ENCODE measurements around the gene PRPF31. TPM values are rescaled to one million over a fixed set of nuclear protein-coding genes. Genes with fewer than 3 reads are reported as not detected.

Gene PRPF31
- total and polyA plus RNA-seq, 5 donors, result 41.9 to 52.1 (median 43.0) TPM

DNA sequence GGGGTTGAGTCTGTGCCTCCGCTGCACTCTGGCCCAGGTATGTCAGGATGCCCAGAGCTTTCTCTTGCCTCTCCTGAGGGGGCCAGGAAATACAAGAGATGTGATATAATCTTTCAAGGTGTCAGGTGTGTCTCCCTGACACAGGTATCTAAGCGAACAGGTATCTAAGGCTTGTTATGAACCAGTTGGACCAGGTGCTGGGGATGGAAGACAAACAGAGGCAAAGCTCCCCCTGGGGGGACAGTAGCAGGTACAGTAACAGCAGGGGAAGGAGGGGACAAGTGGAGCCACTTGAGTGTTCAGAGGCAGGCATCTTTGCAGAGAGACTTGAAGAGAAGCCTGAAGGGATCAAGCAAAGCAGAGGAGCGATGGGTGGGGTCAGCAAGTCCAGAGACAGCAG, 41.4 kb downstream of the PRPF31 start:
- intact Hi-C loops (cut with DNase I), result no loop called here
- Histone ChIP-seq H3K27me3 (ENCODE audit: control insufficient read depth, insufficient read depth) (no peaks in the 10 kb centered on the region), H3K27ac (ENCODE audit: low read length) (no peak overlapping the region), H3K4me1 (ENCODE audit: control insufficient read depth, insufficient read depth, low read length) (peaks cover 8% of the 10 kb centered on the region), H3K9me3 (ENCODE audit: control insufficient read depth, low read length) (no peaks in the 10 kb centered on the region), H3K4me3 (ENCODE audit: low read length) (no peak overlapping the region)
- 94% methylated on average over 3 of the region's 3 CpGs for WGBS
- ATAC-seq, result no peak
- DNase-seq, result peak in 1 of 3 donors; percentile 7

DNA sequence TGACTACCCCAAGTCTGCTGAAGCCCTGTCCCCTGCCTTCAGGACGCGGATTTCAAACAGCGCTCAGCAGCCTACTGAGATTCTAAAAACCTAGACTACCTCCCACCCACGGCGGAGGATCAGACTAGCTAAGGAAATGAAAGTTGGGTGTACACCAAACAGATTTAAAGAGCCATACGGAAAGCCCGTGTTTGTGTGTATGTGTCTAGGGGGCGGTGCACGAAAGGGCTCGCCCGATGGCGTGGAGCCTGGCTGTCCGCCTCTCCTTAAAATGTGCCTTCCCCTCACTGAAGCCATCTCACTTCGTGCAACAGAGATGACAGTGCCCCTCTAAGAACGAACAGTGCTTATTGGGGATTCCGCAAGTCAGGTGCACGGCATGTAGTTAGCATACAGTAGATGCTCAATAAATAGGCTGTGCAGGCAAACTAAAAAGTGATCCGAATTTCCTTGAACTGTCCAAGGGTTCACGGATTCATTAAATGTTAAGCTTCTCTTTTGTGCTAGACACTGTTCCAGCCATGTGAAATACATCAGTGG, 43.3 kb downstream of the PRPF31 start:
- H3K27me3 ChIP-seq (ENCODE audit: control insufficient read depth, insufficient read depth), result no peaks in the 10 kb centered on the region
- H3K9me3 ChIP-seq (ENCODE audit: control insufficient read depth, low read length), result no peaks in the 10 kb centered on the region
- 11% methylated on average over 19 of the region's 19 CpGs for WGBS
- H3K4me1 ChIP-seq (ENCODE audit: control insufficient read depth, insufficient read depth, low read length), result peaks cover 8% of the 10 kb centered on the region
- ATAC-seq (no peak), DNase-seq (peak in 2 of 3 donors; percentile 47 to 48)
- peak overlapping the region; percentile 97 for H3K27ac ChIP-seq (ENCODE audit: low read length)
- intact Hi-C loops (cut with DNase I), result no loop called here
- H3K4me3 ChIP-seq (ENCODE audit: low read length), result peak overlapping the region; percentile 56

DNA sequence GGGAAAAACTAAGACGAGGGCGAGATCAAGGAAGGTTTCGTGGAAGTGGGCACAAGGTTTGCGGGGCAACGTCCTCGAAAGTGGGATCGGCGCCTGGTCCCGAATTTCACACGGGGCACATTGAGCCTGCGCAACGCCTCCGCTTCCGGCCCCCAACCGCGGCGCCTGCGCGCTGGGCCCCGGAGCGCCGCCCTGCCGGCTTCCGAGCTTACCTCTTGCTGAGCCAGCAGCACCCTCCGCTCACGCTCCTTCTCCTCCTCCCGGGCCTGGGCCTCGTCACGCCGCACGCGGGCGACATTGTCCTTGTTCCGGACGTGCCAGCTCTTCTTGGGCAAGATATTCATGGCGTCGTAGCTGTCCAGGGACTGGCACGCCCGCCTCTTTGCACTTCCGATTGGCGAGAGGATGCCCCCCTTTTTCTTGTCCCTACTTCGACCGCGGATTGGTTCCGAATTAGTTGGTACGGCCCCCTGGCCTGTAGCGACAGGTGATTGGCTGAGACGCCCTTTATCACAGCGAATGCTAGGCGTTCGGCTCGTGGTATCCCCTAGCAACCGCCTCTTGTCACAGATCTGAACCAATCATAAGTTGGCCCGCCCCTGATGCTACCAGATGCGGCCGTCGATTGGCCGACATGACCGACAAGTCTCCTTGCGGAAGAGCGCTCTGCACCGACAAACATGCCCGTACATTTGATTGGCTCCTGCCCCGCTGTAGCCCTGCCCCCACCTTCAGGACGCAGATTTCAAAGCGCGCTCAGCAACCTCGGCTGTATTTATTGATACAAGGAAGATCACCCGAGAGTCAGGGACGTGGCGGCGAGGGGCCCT, 44.0 kb downstream of the PRPF31 start, which contains the start of gene LENG1:
Gene LENG1, minus strand, starts transcription at position 370 of the 830 bp plus-strand sequence. Its CDS starts 26 bp downstream, at position 344.
- WGBS, result under 1% methylated on average over 72 of the region's 72 CpGs

DNA sequence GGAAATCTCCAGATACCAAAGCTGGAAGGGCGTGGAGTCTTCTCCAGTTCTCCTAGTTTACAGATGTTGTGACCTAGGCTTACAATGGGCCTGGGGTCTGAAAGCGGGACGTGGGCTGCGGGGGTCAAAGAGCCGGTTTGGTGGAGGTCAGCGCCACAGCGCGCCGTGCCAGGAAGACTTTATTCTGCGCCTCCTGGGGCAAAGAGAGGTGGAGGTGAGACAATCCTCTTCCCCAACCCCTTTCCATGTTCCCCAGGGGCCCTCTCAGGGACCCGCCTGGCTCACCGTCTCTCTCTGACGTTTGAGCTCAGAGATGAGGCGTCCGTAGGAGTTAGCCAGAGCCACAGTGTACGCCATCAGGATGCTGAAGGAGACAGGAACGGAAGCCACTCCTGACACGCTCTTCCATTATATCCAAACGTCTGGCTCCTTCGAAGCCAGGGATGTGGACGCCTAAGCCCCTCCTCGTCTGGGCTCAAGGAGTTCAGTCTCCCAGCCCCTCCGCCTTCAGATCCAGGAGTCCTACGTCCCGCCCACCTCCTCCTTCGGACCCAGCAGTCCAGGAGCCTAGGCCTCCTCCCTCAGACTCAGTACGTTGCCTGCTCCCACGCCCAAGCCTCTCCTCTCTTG, 44.7 kb downstream of the PRPF31 start:
- Histone ChIP-seq H3K4me1 (ENCODE audit: control insufficient read depth, insufficient read depth, low read length) (peaks cover 8% of the 10 kb centered on the region), H3K27ac (ENCODE audit: low read length) (peak overlapping the region; percentile 48), H3K4me3 (ENCODE audit: low read length) (peak overlapping the region; percentile 46), H3K9me3 (ENCODE audit: control insufficient read depth, low read length) (no peaks in the 10 kb centered on the region), H3K27me3 (ENCODE audit: control insufficient read depth, insufficient read depth) (no peaks in the 10 kb centered on the region)
- WGBS, result 2% methylated on average over 28 of the region's 28 CpGs
- no peak for ATAC-seq
- intact Hi-C loops (cut with DNase I), result loop anchor here in 1 of 4 donors (10.0 kb wide), 1 partner anchor 75 kb away; no protein-coding TSS in a partner anchor
- DNase-seq, result peak in 1 of 3 donors; percentile 56

More for the DNA sequence above, 44.0 kb downstream of the PRPF31 start, which contains the start of gene LENG1:
- Histone ChIP-seq H3K4me1 (ENCODE audit: control insufficient read depth, insufficient read depth, low read length) (peaks cover 8% of the 10 kb centered on the region), H3K27ac (ENCODE audit: low read length) (peak within 1 kb of the TSS; percentile 97), H3K27me3 (ENCODE audit: control insufficient read depth, insufficient read depth) (no peaks in the 10 kb centered on the region), H3K9me3 (ENCODE audit: control insufficient read depth, low read length) (no peaks in the 10 kb centered on the region), H3K4me3 (ENCODE audit: low read length) (peak within 1 kb of the TSS; percentile 56)
- intact Hi-C loops (cut with DNase I), result loop anchor here in 1 of 4 donors (10.0 kb wide), 1 partner anchor 75 kb away; no protein-coding TSS in a partner anchor
- DNase-seq, result peak; percentile 99 to 100 (median 100)
- peak; percentile 96 for ATAC-seq

DNA sequence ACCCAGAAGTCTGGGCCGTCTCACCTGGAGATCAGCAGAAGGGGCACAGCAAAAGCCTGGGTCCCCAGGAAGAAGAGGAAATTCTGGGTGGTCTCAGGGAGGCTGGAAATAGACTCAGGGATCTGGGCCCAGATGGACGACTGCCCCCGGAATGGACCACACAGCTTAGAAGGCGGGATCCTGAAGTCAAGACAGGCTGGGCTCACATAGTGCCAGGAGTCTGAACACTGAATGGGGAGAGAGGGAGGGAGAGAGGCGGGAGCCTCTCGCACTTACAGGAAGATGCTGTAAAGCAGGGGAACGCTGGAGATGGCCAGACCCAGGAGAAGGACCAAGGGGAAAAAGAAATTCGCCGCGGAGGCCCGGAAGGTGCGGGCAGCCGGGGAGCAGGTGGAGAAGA, 45.3 kb downstream of the PRPF31 start:
- no peak overlapping the region for H3K27ac ChIP-seq (ENCODE audit: low read length)
- intact Hi-C loops (cut with DNase I), result loop anchor here in 1 of 4 donors (10.0 kb wide), 1 partner anchor 74 kb away; no protein-coding TSS in a partner anchor
- ATAC-seq, result no peak
- peak in 1 of 3 donors; percentile 46 for DNase-seq
- peaks cover 8% of the 10 kb centered on the region for H3K4me1 ChIP-seq (ENCODE audit: control insufficient read depth, insufficient read depth, low read length)
- H3K27me3 ChIP-seq (ENCODE audit: control insufficient read depth, insufficient read depth), result no peaks in the 10 kb centered on the region
- 46% methylated on average over 13 of the region's 13 CpGs for WGBS
- no peaks in the 10 kb centered on the region for H3K9me3 ChIP-seq (ENCODE audit: control insufficient read depth, low read length)
- H3K4me3 ChIP-seq (ENCODE audit: low read length), result no peak overlapping the region

DNA sequence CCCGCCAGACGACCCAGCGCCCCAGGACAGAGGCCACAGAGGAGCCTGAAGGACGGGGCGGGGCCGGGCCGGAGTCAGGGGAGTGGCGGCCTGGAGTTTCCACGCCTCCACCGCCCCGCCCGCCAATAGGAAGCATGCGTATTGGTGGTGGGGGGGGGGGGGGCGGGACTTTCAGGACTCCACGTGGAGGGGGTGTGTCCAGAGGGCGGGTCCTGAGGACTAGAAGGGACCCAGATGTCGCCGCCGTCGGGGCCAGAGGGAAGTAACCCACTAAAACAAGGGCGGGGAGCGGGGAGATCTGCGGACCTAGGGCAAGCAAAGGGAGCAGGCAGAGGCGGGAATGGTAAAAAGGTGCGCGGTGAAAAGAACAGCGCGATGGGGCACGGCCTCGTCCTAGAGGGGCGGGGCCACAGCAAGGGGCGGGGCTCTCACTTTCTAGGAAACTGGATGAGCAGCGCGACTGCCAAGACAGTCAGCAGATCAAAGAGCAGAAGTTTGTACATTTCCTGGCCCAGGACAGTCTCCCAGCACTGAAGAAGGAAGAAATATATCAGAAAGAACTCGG, 46.8 kb downstream of the PRPF31 start:
- H3K4me3 ChIP-seq (ENCODE audit: low read length), result peak overlapping the region; percentile 31
- ATAC-seq (peak; percentile 42 to 58), DNase-seq (peak; percentile 90 to 95 (median 94))
- whole genome bisulfite sequencing, result 4% methylated on average over 35 of the region's 35 CpGs
- no peaks in the 10 kb centered on the region for H3K9me3 ChIP-seq (ENCODE audit: control insufficient read depth, low read length)
- H3K27me3 ChIP-seq (ENCODE audit: control insufficient read depth, insufficient read depth), result no peaks in the 10 kb centered on the region
- intact Hi-C loops (cut with DNase I), result loop anchor here in 1 of 4 donors (10.0 kb wide), 1 partner anchor 72 kb away; no protein-coding TSS in a partner anchor
- H3K27ac ChIP-seq (ENCODE audit: low read length), result no peak overlapping the region
- peaks cover 8% of the 10 kb centered on the region for H3K4me1 ChIP-seq (ENCODE audit: control insufficient read depth, insufficient read depth, low read length)

DNA sequence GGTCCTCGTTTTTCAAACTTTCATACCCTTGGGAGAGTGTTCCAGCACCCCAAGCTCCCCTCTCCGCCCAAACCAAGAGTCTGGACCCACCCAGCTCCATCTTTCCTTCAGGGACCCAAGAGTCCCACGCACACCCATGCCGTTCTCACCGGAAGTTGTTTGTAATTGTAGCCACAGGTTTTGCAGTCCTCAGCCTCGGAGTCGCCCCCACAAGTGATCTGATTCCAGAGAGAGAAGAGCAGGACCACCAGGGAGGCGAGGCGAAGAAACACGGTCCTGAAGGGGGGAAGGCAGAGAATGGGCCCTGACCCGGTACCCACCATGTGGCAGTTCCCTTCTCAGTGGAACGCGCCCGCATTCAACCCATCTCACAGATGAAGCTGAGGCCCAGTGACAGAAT, 47.3 kb downstream of the PRPF31 start:
- H3K4me3 ChIP-seq (ENCODE audit: low read length), result peak overlapping the region; percentile 31

DNA sequence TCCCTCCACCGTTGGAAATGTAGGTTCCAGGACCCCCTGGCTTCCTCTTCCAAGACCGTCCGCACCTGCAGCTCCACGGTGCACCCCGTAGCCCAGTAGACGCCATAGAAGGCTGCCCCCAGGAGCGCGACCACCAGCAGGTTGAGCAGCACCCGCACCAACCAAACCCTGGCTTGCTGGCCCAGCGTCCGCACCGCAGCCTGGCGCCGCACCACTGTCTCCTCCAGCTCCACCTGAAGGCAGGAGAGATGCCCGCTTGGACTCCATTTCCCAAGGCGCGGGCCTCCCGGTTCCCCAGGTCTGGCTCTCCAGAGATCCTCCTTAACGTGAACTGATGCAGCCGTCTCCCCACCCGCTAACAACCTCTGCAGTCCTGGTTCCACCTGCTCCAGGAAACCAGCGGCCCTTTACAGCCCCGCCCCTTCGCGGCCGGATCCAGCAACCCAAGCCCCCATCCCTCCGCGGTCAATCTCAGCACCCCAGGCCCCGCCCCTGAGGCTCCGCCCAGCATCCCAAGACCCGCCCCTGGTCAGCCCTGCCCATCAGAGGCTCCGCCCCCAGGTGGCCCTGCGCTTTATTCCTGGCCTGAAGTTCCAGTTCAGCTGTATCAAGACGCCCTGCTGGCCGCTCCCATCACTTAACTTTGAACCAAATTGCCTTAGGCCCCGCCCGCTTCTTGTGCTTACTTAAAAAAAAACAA, 49.0 kb downstream of the PRPF31 start:
- Histone ChIP-seq H3K27me3 (ENCODE audit: control insufficient read depth, insufficient read depth) (no peaks in the 10 kb centered on the region), H3K4me3 (ENCODE audit: low read length) (no peak overlapping the region), H3K4me1 (ENCODE audit: control insufficient read depth, insufficient read depth, low read length) (no peaks in the 10 kb centered on the region), H3K9me3 (ENCODE audit: control insufficient read depth, low read length) (no peaks in the 10 kb centered on the region), H3K27ac (ENCODE audit: low read length) (no peak overlapping the region)
- WGBS, result 7% methylated on average over 37 of the region's 37 CpGs
- ATAC-seq (no peak), DNase-seq (peak in 2 of 3 donors; percentile 76 to 94)
- intact Hi-C loops (cut with DNase I), result loop anchor here in 2 of 4 donors (5.0 to 10.0 kb wide), 2 partner anchors 68 to 70 kb away; no protein-coding TSS in a partner anchor

More for the DNA sequence above, 47.3 kb downstream of the PRPF31 start:
- H3K27me3 ChIP-seq (ENCODE audit: control insufficient read depth, insufficient read depth), result no peaks in the 10 kb centered on the region
- H3K9me3 ChIP-seq (ENCODE audit: control insufficient read depth, low read length), result no peaks in the 10 kb centered on the region
- peaks cover 8% of the 10 kb centered on the region for H3K4me1 ChIP-seq (ENCODE audit: control insufficient read depth, insufficient read depth, low read length)
- intact Hi-C loops (cut with DNase I), result loop anchor here in 1 of 4 donors (10.0 kb wide), 1 partner anchor 72 kb away; no protein-coding TSS in a partner anchor
- ATAC-seq (no peak), DNase-seq (peak in 1 of 3 donors; percentile 38)
- WGBS, result 74% methylated on average over 14 of the region's 14 CpGs
- H3K27ac ChIP-seq (ENCODE audit: low read length), result no peak overlapping the region

DNA sequence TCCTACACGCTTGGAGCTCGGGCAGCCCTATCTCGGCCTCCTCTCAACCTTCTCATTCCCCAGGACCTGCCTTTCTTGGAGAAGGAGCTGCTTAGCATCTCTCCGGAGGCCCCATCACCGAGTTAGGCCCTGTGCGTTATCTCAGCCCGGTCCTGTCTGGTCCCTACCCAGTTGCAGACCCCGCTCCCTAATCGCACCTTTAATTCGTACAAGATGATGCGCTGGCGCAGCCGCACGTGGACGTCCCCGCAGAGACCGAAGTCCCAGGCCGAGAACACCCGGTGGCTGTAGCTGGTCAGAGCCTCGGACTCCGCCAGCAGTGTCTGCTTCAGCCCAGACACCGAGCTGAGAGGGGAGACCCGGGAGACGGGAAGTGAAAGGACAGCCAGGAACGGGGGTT, 49.7 kb downstream of the PRPF31 start:
- DNase-seq, result peak in 1 of 3 donors; percentile 38
- Histone ChIP-seq H3K4me3 (ENCODE audit: low read length) (no peak overlapping the region), H3K27me3 (ENCODE audit: control insufficient read depth, insufficient read depth) (no peaks in the 10 kb centered on the region), H3K9me3 (ENCODE audit: control insufficient read depth, low read length) (no peaks in the 10 kb centered on the region), H3K27ac (ENCODE audit: low read length) (no peak overlapping the region), H3K4me1 (ENCODE audit: control insufficient read depth, insufficient read depth, low read length) (no peaks in the 10 kb centered on the region)
- intact Hi-C loops (cut with DNase I), result loop anchor here in 2 of 4 donors (5.0 to 10.0 kb wide), 2 partner anchors 67 to 70 kb away; no protein-coding TSS in a partner anchor
- ATAC-seq, result no peak
- WGBS, result 90% methylated on average over 25 of the region's 25 CpGs

All from right cardiac atrium (tissue), 5 donors.